GM18502 (cell line): ENCODE data around the gene MBP.

Experiments used
- ATAC-seq: cut with Tn5 transposase; IDR thresholded peaks from one replicate; pipeline ENCODE4 v1.9.1; 2021; ENCODE audit warnings: mild to moderate bottlenecking; ENCODE audit not compliant: unreplicated experiment, poor library complexity

The MBP gene

GRCh38 chr18:77151772-77152520 is 19.4 kb upstream of the MBP start:
- peak; percentile 48 for ATAC-seq

GRCh38 chr18:77151033-77151771 is 18.6 kb upstream of the MBP start:
- ATAC-seq: peak; percentile 10

- no peak for ATAC-seq
These were observed 18.0 kb upstream of the MBP start for GRCh38 chr18:77150588-77150987.

- no peak for ATAC-seq
These were observed 15.7 kb upstream of the MBP start for GRCh38 chr18:77148289-77148688.

- ATAC-seq: no peak
These were observed 14.9 kb upstream of the MBP start for GRCh38 chr18:77147418-77147852.

GRCh38 chr18:77146249-77147080 is 13.9 kb upstream of the MBP start:
- ATAC-seq: no peak

GRCh38 chr18:77145364-77145901 is 12.8 kb upstream of the MBP start:
- no peak for ATAC-seq

- ATAC-seq: no peak
These were observed 12.0 kb upstream of the MBP start for GRCh38 chr18:77144451-77145118.

- ATAC-seq: no peak
These were observed 11.5 kb upstream of the MBP start for GRCh38 chr18:77144046-77144445.

- no peak for ATAC-seq
These were observed 10.6 kb upstream of the MBP start for GRCh38 chr18:77143196-77143595.

- ATAC-seq: no peak
These were observed 9.0 kb upstream of the MBP start for GRCh38 chr18:77141401-77142118.

GRCh38 chr18:77140439-77141109 is 8.0 kb upstream of the MBP start:
- ATAC-seq: no peak

GRCh38 chr18:77140030-77140429 is 7.4 kb upstream of the MBP start:
- no peak for ATAC-seq

GRCh38 chr18:77139619-77140018 is 7.0 kb upstream of the MBP start:
- ATAC-seq: no peak

GRCh38 chr18:77138270-77138669 is 5.7 kb upstream of the MBP start:
- ATAC-seq: no peak

GRCh38 chr18:77137851-77138250 is 5.3 kb upstream of the MBP start:
- no peak for ATAC-seq

GRCh38 chr18:77136871-77137665 is 4.5 kb upstream of the MBP start:
- no peak for ATAC-seq

- no peak for ATAC-seq
These were observed 3.6 kb upstream of the MBP start for GRCh38 chr18:77136076-77136718.
